ENCODE data around the gene LGALS3BP.

The LGALS3BP gene

DNA sequence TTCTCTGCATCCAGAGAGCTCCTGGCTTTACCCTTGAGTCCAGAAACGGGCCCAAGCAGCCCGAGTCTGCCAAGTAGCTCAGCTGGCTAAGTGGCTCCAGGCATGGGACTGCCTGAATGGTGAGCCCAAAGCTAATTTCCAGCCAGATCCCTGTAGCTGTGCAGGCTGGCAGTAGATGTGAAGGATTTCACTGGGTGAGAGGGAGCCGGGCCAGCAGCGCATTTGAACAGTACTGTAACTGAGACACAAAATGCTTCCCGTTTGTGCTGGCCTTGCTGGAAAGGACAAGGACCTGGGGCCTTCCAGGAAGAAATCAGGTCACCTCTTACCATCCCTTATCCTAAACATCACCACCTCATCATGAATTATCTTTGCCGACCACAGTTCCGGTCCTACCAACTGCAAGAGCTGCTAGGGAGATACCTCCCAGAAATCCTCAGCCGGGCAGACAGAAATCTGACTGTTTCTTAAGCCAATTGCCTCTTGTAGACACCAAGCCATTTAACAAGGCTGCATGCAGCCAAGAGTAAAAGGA is 58.2 kb downstream of the LGALS3BP start:
- DNase-seq, result peak in 42 of 51 donors; percentile 18 to 87 (median 60)

Measured in hypothalamus (tissue), 51 donors.